ENCODE data around the gene BORCS5.

DNA sequence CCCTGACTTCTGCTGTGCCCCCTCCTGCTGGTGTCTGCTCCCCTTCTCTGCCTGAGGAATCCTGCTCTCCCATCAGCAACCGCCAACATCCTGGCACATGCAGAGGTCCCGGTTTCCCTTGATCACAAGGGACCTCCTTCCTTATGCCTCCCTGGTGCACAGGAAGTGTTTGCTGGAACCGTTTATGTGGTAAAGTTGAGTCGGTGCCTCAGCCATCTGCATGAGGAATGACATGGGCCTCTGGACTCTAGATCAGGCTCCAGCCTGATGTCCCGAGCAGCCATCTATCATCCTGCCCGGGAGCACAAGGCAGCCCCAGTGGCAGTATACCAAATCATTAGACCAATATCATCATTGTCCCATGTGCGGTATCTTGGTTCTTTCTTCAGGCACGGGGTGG, 90.4 kb downstream of the BORCS5 start:
- TF ChIP-seq, protein P1, sequence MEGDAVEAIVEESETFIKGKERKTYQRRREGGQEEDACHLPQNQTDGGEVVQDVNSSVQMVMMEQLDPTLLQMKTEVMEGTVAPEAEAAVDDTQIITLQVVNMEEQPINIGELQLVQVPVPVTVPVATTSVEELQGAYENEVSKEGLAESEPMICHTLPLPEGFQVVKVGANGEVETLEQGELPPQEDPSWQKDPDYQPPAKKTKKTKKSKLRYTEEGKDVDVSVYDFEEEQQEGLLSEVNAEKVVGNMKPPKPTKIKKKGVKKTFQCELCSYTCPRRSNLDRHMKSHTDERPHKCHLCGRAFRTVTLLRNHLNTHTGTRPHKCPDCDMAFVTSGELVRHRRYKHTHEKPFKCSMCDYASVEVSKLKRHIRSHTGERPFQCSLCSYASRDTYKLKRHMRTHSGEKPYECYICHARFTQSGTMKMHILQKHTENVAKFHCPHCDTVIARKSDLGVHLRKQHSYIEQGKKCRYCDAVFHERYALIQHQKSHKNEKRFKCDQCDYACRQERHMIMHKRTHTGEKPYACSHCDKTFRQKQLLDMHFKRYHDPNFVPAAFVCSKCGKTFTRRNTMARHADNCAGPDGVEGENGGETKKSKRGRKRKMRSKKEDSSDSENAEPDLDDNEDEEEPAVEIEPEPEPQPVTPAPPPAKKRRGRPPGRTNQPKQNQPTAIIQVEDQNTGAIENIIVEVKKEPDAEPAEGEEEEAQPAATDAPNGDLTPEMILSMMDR (IDR thresholded peaks at IDR 0.05) = no peak
- no peak for TF ChIP-seq POLR2AphosphoS5 (IDR thresholded peaks at IDR 0.05)
